ENCODE measurements around the gene PSPH. TPM values are rescaled to one million over a fixed set of nuclear protein-coding genes. Genes with fewer than 3 reads are reported as not detected.

PSPH gene
- total and polyA plus RNA-seq, 9 donors, result 7.5 to 36.9 (median 13.7) TPM

- Histone ChIP-seq H3K9me3 (no peaks in the 10 kb centered on the region), H3K4me1 (ENCODE audit: insufficient read depth) (no peaks in the 10 kb centered on the region), H3K4me3 (no peak overlapping the region), H3K36me3 (no peaks in the 10 kb centered on the region), H3K27me3 (no peaks in the 10 kb centered on the region), H3K27ac (no peak overlapping the region)
- no peak for TF ChIP-seq POLR2A (IDR thresholded peaks at IDR 0.05)
- TF ChIP-seq EP300 (IDR thresholded peaks at IDR 0.05), result no peak
- TF ChIP-seq CTCF (IDR thresholded peaks at IDR 0.05), result no peak
- DNase-seq, result no peak
- WGBS, 3 donors, result 70 to 83% (median 72%) methylated on average over 8 of the region's 8 CpGs
- intact Hi-C loops (cut with DNase I), result no loop called here
Measured at GRCh38 chr7:55996856-55997500, 54.3 kb downstream of the PSPH start.

GRCh38 chr7:55992346-55992745 is 58.9 kb downstream of the PSPH start:
- H3K27me3 ChIP-seq, result no peaks in the 10 kb centered on the region
- H3K36me3 ChIP-seq, result no peaks in the 10 kb centered on the region
- intact Hi-C loops (cut with DNase I), result no loop called here
- DNase-seq, result no peak
- no peak overlapping the region for H3K4me3 ChIP-seq
- no peak for TF ChIP-seq POLR2A (IDR thresholded peaks at IDR 0.05)
- no peak for TF ChIP-seq EP300 (IDR thresholded peaks at IDR 0.05)
- no peak for TF ChIP-seq CTCF (IDR thresholded peaks at IDR 0.05)
- H3K9me3 ChIP-seq, result no peaks in the 10 kb centered on the region
- WGBS, 3 donors, result 79 to 99% (median 96%) methylated on average over 3 of the region's 3 CpGs
- no peaks in the 10 kb centered on the region for H3K4me1 ChIP-seq (ENCODE audit: insufficient read depth)
- no peak overlapping the region for H3K27ac ChIP-seq

DNA sequence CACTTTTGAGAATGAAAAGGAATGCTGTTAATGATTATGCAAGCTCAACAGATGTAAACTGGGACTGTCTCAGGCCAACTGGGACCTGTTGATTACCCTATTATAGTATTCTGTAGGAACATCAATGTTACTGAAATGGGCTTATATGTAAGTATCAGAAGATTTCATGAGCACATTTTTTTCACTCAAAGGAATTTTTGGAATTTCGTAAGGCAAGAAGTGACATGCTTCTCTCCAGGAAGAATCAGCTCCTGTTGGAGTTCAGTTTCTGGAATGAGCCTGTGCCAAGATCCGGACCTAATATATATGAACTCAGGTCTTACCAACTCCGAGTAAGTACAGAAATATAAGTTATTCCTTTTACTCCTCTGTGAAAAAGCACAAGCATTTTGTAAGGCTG is 67.7 kb downstream of the PSPH start:
- Histone ChIP-seq H3K27ac (no peak overlapping the region), H3K36me3 (no peaks in the 10 kb centered on the region), H3K9me3 (no peaks in the 10 kb centered on the region), H3K4me1 (ENCODE audit: insufficient read depth) (no peaks in the 10 kb centered on the region), H3K4me3 (no peak overlapping the region), H3K27me3 (no peaks in the 10 kb centered on the region)
- WGBS, 3 donors, result 81 to 84% (median 84%) methylated on average over 3 of the region's 3 CpGs
- intact Hi-C loops (cut with DNase I), result no loop called here
- no peak for TF ChIP-seq CTCF (IDR thresholded peaks at IDR 0.05)
- TF ChIP-seq POLR2A (IDR thresholded peaks at IDR 0.05), result no peak
- no peak for TF ChIP-seq EP300 (IDR thresholded peaks at IDR 0.05)
- DNase-seq, result no peak

GRCh38 chr7:55980266-55980665 is 71.0 kb downstream of the PSPH start:
- DNase-seq, result no peak
- no peak overlapping the region for H3K4me3 ChIP-seq
- intact Hi-C loops (cut with DNase I), result no loop called here
- no peaks in the 10 kb centered on the region for H3K36me3 ChIP-seq
- TF ChIP-seq POLR2A (IDR thresholded peaks at IDR 0.05) (no peak), CTCF (IDR thresholded peaks at IDR 0.05) (no peak)
- H3K9me3 ChIP-seq, result no peaks in the 10 kb centered on the region
- H3K27ac ChIP-seq, result no peak overlapping the region
- H3K27me3 ChIP-seq, result no peaks in the 10 kb centered on the region
- H3K4me1 ChIP-seq (ENCODE audit: insufficient read depth), result no peaks in the 10 kb centered on the region
- WGBS, 3 donors, result 78 to 87% (median 82%) methylated on average over 3 of the region's 3 CpGs

All from ovary (tissue), 9 donors.